ENCODE measurements around the gene PLPPR1.

Gene PLPPR1

GRCh38 chr9:101022704-101023103 is 5.8 kb upstream of the PLPPR1 start:
- H4K12ac ChIP-seq (ENCODE audit: low read depth, low read length): no peak overlapping the region

GRCh38 chr9:101025940-101026339 is 2.6 kb upstream of the PLPPR1 start:
- Histone ChIP-seq H4K91ac (ENCODE audit: low read depth, low read length) (no peak overlapping the region), H3K36me3 (ENCODE audit: control insufficient read depth in 1 of 2, insufficient read depth in 2 of 2, low read length in 2 of 2) (no peaks in the 10 kb centered on the region), H3K9me3 (ENCODE audit: insufficient read depth, low read depth, low read length) (no peaks in the 10 kb centered on the region), H2AFZ (ENCODE audit: insufficient read depth, low read length, poor library complexity) (no peak overlapping the region), H2AK5ac (ENCODE audit: low read length) (no peak overlapping the region), H3K9ac (ENCODE audit: low read length) (no peak overlapping the region), H2BK5ac (ENCODE audit: low read depth, low read length, poor library complexity) (no peak overlapping the region), H3K79me2 (ENCODE audit: control insufficient read depth, insufficient read depth, low read length, poor library complexity) (no peaks in the 10 kb centered on the region), H3K18ac (ENCODE audit: low read length) (no peak overlapping the region), H3K4me1 (ENCODE audit: control insufficient read depth in 1 of 2, insufficient read depth in 2 of 2, low read length in 2 of 2) (peaks cover 5 to 12% of the 10 kb centered on the region in 2 experiments), H3K27me3 (ENCODE audit: insufficient read depth, low read length) (peaks cover 21% of the 10 kb centered on the region), H4K12ac (ENCODE audit: low read depth, low read length) (no peak overlapping the region), H4K8ac (ENCODE audit: low read depth, low read length) (no peak overlapping the region), H2BK12ac (ENCODE audit: low read length) (no peak overlapping the region), H3K79me1 (ENCODE audit: low read length) (no peaks in the 10 kb centered on the region), H2BK120ac (ENCODE audit: insufficient read depth, low read length, poor library complexity) (no peak overlapping the region), H3K4me3 (ENCODE audit: low read depth, low read length) (no peak overlapping the region), H3K4me2 (ENCODE audit: low read length) (no peak overlapping the region), H3K27ac (ENCODE audit: low read depth, low read length) (no peak overlapping the region), H3K23ac (ENCODE audit: low read length) (no peak overlapping the region), H3K14ac (ENCODE audit: low read length) (no peak overlapping the region), H3K4ac (ENCODE audit: low read depth, low read length) (no peak overlapping the region)
- WGBS (ENCODE audit: extremely low coverage, insufficient coverage, insufficient read length): no CpG with 5 or more reads among the region's 2 CpGs
- no peak for DNase-seq

More at GRCh38 chr9:101022704-101023103, 5.8 kb upstream of the PLPPR1 start:
- Histone ChIP-seq H2AFZ (ENCODE audit: insufficient read depth, low read length, poor library complexity) (no peak overlapping the region), H4K8ac (ENCODE audit: low read depth, low read length) (no peak overlapping the region), H3K79me1 (ENCODE audit: low read length) (no peaks in the 10 kb centered on the region), H3K4ac (ENCODE audit: low read depth, low read length) (no peak overlapping the region), H4K91ac (ENCODE audit: low read depth, low read length) (no peak overlapping the region), H3K23ac (ENCODE audit: low read length) (no peak overlapping the region), H3K27ac (ENCODE audit: low read depth, low read length) (no peak overlapping the region), H3K18ac (ENCODE audit: low read length) (no peak overlapping the region), H3K36me3 (ENCODE audit: control insufficient read depth in 1 of 2, insufficient read depth in 2 of 2, low read length in 2 of 2) (no peaks in the 10 kb centered on the region), H3K4me1 (ENCODE audit: control insufficient read depth in 1 of 2, insufficient read depth in 2 of 2, low read length in 2 of 2) (no peaks in the 10 kb centered on the region), H2AK5ac (ENCODE audit: low read length) (no peak overlapping the region), H3K9me3 (ENCODE audit: insufficient read depth, low read depth, low read length) (no peaks in the 10 kb centered on the region), H3K79me2 (ENCODE audit: control insufficient read depth, insufficient read depth, low read length, poor library complexity) (no peaks in the 10 kb centered on the region), H2BK5ac (ENCODE audit: low read depth, low read length, poor library complexity) (no peak overlapping the region), H3K14ac (ENCODE audit: low read length) (no peak overlapping the region), H3K27me3 (ENCODE audit: insufficient read depth, low read length) (peaks cover 2% of the 10 kb centered on the region), H3K4me3 (ENCODE audit: low read depth, low read length) (no peak overlapping the region), H2BK120ac (ENCODE audit: insufficient read depth, low read length, poor library complexity) (no peak overlapping the region), H2BK12ac (ENCODE audit: low read length) (no peak overlapping the region), H3K9ac (ENCODE audit: low read length) (no peak overlapping the region), H3K4me2 (ENCODE audit: low read length) (no peak overlapping the region)
- DNase-seq: no peak

GRCh38 chr9:101026824-101027223 is 1.7 kb upstream of the PLPPR1 start:
- no peak overlapping the region for H3K9ac ChIP-seq (ENCODE audit: low read length)
- H2AK5ac ChIP-seq (ENCODE audit: low read length): no peak overlapping the region
- H2AFZ ChIP-seq (ENCODE audit: insufficient read depth, low read length, poor library complexity): no peak overlapping the region
- peaks cover 5 to 12% of the 10 kb centered on the region in 2 experiments for H3K4me1 ChIP-seq (ENCODE audit: control insufficient read depth in 1 of 2, insufficient read depth in 2 of 2, low read length in 2 of 2)
- H3K4me3 ChIP-seq (ENCODE audit: low read depth, low read length): no peak overlapping the region
- H3K23ac ChIP-seq (ENCODE audit: low read length): no peak overlapping the region
- H3K4ac ChIP-seq (ENCODE audit: low read depth, low read length): no peak overlapping the region
- H3K36me3 ChIP-seq (ENCODE audit: control insufficient read depth in 1 of 2, insufficient read depth in 2 of 2, low read length in 2 of 2): no peaks in the 10 kb centered on the region
- H3K14ac ChIP-seq (ENCODE audit: low read length): no peak overlapping the region
- H4K91ac ChIP-seq (ENCODE audit: low read depth, low read length): no peak overlapping the region
- WGBS (ENCODE audit: extremely low coverage, insufficient coverage, insufficient read length): no CpG with 5 or more reads among the region's 4 CpGs
- H3K27me3 ChIP-seq (ENCODE audit: insufficient read depth, low read length): peaks cover 21% of the 10 kb centered on the region
- H3K9me3 ChIP-seq (ENCODE audit: insufficient read depth, low read depth, low read length): no peaks in the 10 kb centered on the region
- H3K79me1 ChIP-seq (ENCODE audit: low read length): no peaks in the 10 kb centered on the region
- H2BK120ac ChIP-seq (ENCODE audit: insufficient read depth, low read length, poor library complexity): no peak overlapping the region
- H3K4me2 ChIP-seq (ENCODE audit: low read length): no peak overlapping the region
- DNase-seq: no peak
- H3K27ac ChIP-seq (ENCODE audit: low read depth, low read length): no peak overlapping the region
- no peak overlapping the region for H2BK12ac ChIP-seq (ENCODE audit: low read length)
- no peak overlapping the region for H4K8ac ChIP-seq (ENCODE audit: low read depth, low read length)
- no peak overlapping the region for H2BK5ac ChIP-seq (ENCODE audit: low read depth, low read length, poor library complexity)
- H3K18ac ChIP-seq (ENCODE audit: low read length): no peak overlapping the region
- H3K79me2 ChIP-seq (ENCODE audit: control insufficient read depth, insufficient read depth, low read length, poor library complexity): no peaks in the 10 kb centered on the region
- H4K12ac ChIP-seq (ENCODE audit: low read depth, low read length): no peak overlapping the region

GRCh38 chr9:101027236-101027635 is 1.3 kb upstream of the PLPPR1 start:
- no peaks in the 10 kb centered on the region for H3K9me3 ChIP-seq (ENCODE audit: insufficient read depth, low read depth, low read length)
- H3K27me3 ChIP-seq (ENCODE audit: insufficient read depth, low read length): peaks cover 21% of the 10 kb centered on the region
- H3K27ac ChIP-seq (ENCODE audit: low read depth, low read length): no peak overlapping the region
- no peak overlapping the region for H3K23ac ChIP-seq (ENCODE audit: low read length)
- no peaks in the 10 kb centered on the region for H3K36me3 ChIP-seq (ENCODE audit: control insufficient read depth in 1 of 2, insufficient read depth in 2 of 2, low read length in 2 of 2)
- H3K4ac ChIP-seq (ENCODE audit: low read depth, low read length): no peak overlapping the region
- H4K8ac ChIP-seq (ENCODE audit: low read depth, low read length): no peak overlapping the region
- H3K79me2 ChIP-seq (ENCODE audit: control insufficient read depth, insufficient read depth, low read length, poor library complexity): no peaks in the 10 kb centered on the region
- H3K4me3 ChIP-seq (ENCODE audit: low read depth, low read length): no peak overlapping the region
- no peak overlapping the region for H3K4me2 ChIP-seq (ENCODE audit: low read length)
- H4K12ac ChIP-seq (ENCODE audit: low read depth, low read length): no peak overlapping the region
- no peak overlapping the region for H4K91ac ChIP-seq (ENCODE audit: low read depth, low read length)
- no peak overlapping the region for H2BK5ac ChIP-seq (ENCODE audit: low read depth, low read length, poor library complexity)
- no peaks in the 10 kb centered on the region for H3K79me1 ChIP-seq (ENCODE audit: low read length)
- DNase-seq: no peak
- peaks cover 5 to 12% of the 10 kb centered on the region in 2 experiments for H3K4me1 ChIP-seq (ENCODE audit: control insufficient read depth in 1 of 2, insufficient read depth in 2 of 2, low read length in 2 of 2)
- H2AFZ ChIP-seq (ENCODE audit: insufficient read depth, low read length, poor library complexity): no peak overlapping the region
- H3K14ac ChIP-seq (ENCODE audit: low read length): no peak overlapping the region
- no peak overlapping the region for H2AK5ac ChIP-seq (ENCODE audit: low read length)
- H2BK120ac ChIP-seq (ENCODE audit: insufficient read depth, low read length, poor library complexity): no peak overlapping the region
- H3K18ac ChIP-seq (ENCODE audit: low read length): no peak overlapping the region
- H3K9ac ChIP-seq (ENCODE audit: low read length): no peak overlapping the region
- WGBS (ENCODE audit: extremely low coverage, insufficient coverage, insufficient read length): no CpG with 5 or more reads among the region's 2 CpGs
- no peak overlapping the region for H2BK12ac ChIP-seq (ENCODE audit: low read length)
